ENCODE measurements around the gene TTF1.

The TTF1 gene

DNA sequence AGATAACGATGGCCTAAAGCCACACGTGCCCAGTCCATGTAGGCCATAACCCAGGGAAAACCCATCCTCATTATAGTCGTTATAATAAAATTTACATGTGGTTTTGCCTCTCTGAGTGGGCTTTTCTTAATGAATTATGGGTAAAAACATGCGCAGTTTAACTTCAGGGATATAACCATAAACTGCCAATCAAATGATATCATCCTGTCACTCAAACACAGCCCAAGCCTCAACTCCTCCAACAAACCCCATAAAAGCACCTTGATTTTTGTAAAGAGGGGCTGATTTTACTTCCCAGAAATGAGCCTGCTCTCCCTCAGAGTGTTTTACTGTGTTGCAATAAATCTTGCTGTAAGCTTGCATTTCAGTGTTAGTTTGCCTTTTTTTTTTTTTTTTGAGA lies 36.0 kb downstream of the TTF1 start:
- Histone ChIP-seq H3K27ac (no peak overlapping the region), H3K4me3 (ENCODE audit: low read depth, low read length) (no peak overlapping the region), H3K27me3 (ENCODE audit: insufficient read depth, low read depth, severe bottlenecking) (no peaks in the 10 kb centered on the region), H3K9me3 (ENCODE audit: severe bottlenecking) (no peaks in the 10 kb centered on the region), H3K36me3 (peaks cover 4% of the 10 kb centered on the region)
- DNase-seq = no peak
- TF ChIP-seq CTCF (IDR thresholded peaks at IDR 0.05; ENCODE audit: low read depth, low read length) = no peak

GRCh38 chr9:132369421-132369820 lies 37.2 kb downstream of the TTF1 start:
- no peak for TF ChIP-seq CTCF (IDR thresholded peaks at IDR 0.05; ENCODE audit: low read depth, low read length)

GRCh38 chr9:132367613-132368313 lies 38.9 kb downstream of the TTF1 start:
- no peaks in the 10 kb centered on the region for H3K36me3 ChIP-seq
- H3K27me3 ChIP-seq (ENCODE audit: insufficient read depth, low read depth, severe bottlenecking) = no peaks in the 10 kb centered on the region
- H3K4me3 ChIP-seq (ENCODE audit: low read depth, low read length) = no peak overlapping the region
- TF ChIP-seq CTCF (IDR thresholded peaks at IDR 0.05; ENCODE audit: low read depth, low read length) = no peak
- no peak for DNase-seq
- no peaks in the 10 kb centered on the region for H3K9me3 ChIP-seq (ENCODE audit: severe bottlenecking)
- H3K27ac ChIP-seq = no peak overlapping the region

More at GRCh38 chr9:132369421-132369820, 37.2 kb downstream of the TTF1 start:
- H3K36me3 ChIP-seq = peaks cover 3% of the 10 kb centered on the region; the same call in 1 of the 2 replicates
- no peak overlapping the region for H3K4me3 ChIP-seq (ENCODE audit: low read depth, low read length)
- DNase-seq = no peak
- H3K27ac ChIP-seq = no peak overlapping the region
- H3K9me3 ChIP-seq (ENCODE audit: severe bottlenecking) = no peaks in the 10 kb centered on the region
- H3K27me3 ChIP-seq (ENCODE audit: insufficient read depth, low read depth, severe bottlenecking) = no peaks in the 10 kb centered on the region

- Histone ChIP-seq H3K36me3 (no peaks in the 10 kb centered on the region), H3K27ac (no peak overlapping the region), H3K4me3 (ENCODE audit: low read depth, low read length) (no peak overlapping the region), H3K27me3 (ENCODE audit: insufficient read depth, low read depth, severe bottlenecking) (no peaks in the 10 kb centered on the region), H3K9me3 (ENCODE audit: severe bottlenecking) (no peaks in the 10 kb centered on the region)
- TF ChIP-seq CTCF (IDR thresholded peaks at IDR 0.05; ENCODE audit: low read depth, low read length) = no peak
- DNase-seq = no peak
These were observed 40.2 kb downstream of the TTF1 start for GRCh38 chr9:132366481-132366880.

GRCh38 chr9:132365986-132366385 lies 40.7 kb downstream of the TTF1 start:
- Histone ChIP-seq H3K9me3 (ENCODE audit: severe bottlenecking) (no peaks in the 10 kb centered on the region), H3K27me3 (ENCODE audit: insufficient read depth, low read depth, severe bottlenecking) (no peaks in the 10 kb centered on the region), H3K27ac (no peak overlapping the region), H3K4me3 (ENCODE audit: low read depth, low read length) (no peak overlapping the region), H3K36me3 (no peaks in the 10 kb centered on the region)
- no peak for TF ChIP-seq CTCF (IDR thresholded peaks at IDR 0.05; ENCODE audit: low read depth, low read length)
- DNase-seq = no peak

- no peaks in the 10 kb centered on the region for H3K36me3 ChIP-seq
- no peak for TF ChIP-seq CTCF (IDR thresholded peaks at IDR 0.05; ENCODE audit: low read depth, low read length)
- H3K27ac ChIP-seq = no peak overlapping the region
- no peaks in the 10 kb centered on the region for H3K27me3 ChIP-seq (ENCODE audit: insufficient read depth, low read depth, severe bottlenecking)
- no peak overlapping the region for H3K4me3 ChIP-seq (ENCODE audit: low read depth, low read length)
- DNase-seq = no peak
- no peaks in the 10 kb centered on the region for H3K9me3 ChIP-seq (ENCODE audit: severe bottlenecking)
These were observed 42.6 kb downstream of the TTF1 start for GRCh38 chr9:132364068-132364467.
